ENCODE measurements around the gene DIAPH2.
A peak's percentile ranks its signal among the peaks of the same experiment; 100 is the strongest.

DIAPH2 gene

GRCh38 chrX:97294041-97294440 is 609.4 kb downstream of the DIAPH2 start:
- no peak for DNase-seq (ENCODE audit: extremely low spot score)
- POLR2A ChIA-PET = no interaction called here
- CTCF ChIA-PET = no interaction called here
- TF ChIP-seq, protein P1, sequence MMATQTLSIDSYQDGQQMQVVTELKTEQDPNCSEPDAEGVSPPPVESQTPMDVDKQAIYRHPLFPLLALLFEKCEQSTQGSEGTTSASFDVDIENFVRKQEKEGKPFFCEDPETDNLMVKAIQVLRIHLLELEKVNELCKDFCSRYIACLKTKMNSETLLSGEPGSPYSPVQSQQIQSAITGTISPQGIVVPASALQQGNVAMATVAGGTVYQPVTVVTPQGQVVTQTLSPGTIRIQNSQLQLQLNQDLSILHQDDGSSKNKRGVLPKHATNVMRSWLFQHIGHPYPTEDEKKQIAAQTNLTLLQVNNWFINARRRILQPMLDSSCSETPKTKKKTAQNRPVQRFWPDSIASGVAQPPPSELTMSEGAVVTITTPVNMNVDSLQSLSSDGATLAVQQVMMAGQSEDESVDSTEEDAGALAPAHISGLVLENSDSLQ (IDR thresholded peaks at IDR 0.05) = peak; percentile 90
- TF ChIP-seq CTBP1 (IDR thresholded peaks at IDR 0.05; ENCODE audit: borderline replicate concordance) (peak; percentile 27; the same call in 1 of the 2 replicates), TARDBP (IDR thresholded peaks at IDR 0.05) (no peak), LEF1 (IDR thresholded peaks at IDR 0.05; ENCODE audit: borderline replicate concordance) (no peak), FOXA1 (IDR thresholded peaks at IDR 0.05) (no peak)

GRCh38 chrX:97295954-97296353 is 611.3 kb downstream of the DIAPH2 start:
- no peak for TF ChIP-seq HDGF (IDR thresholded peaks at IDR 0.05; ENCODE audit: borderline replicate concordance)
- CTCF ChIA-PET = interaction anchor here (0.6 kb wide), 1 partner anchor 928 kb away, joined by 3 read pairs; no protein-coding TSS in a partner anchor
- POLR2A ChIA-PET = no interaction called here
- DNase-seq (ENCODE audit: extremely low spot score) = no peak

GRCh38 chrX:97306771-97307470 is 622.3 kb downstream of the DIAPH2 start:
- CTCF ChIA-PET = interaction anchor here (0.6 kb wide), 1 partner anchor 20 kb away, joined by 5 read pairs; no protein-coding TSS in a partner anchor
- no peak for TF ChIP-seq L3MBTL2 (conservative IDR thresholded peaks at IDR 0.05)
- TF ChIP-seq, protein P1 (IDR thresholded peaks at IDR 0.05) = no peak
- no peak for TF ChIP-seq HDGF (IDR thresholded peaks at IDR 0.05; ENCODE audit: borderline replicate concordance)
- no peak for TF ChIP-seq BHLHE40 (IDR thresholded peaks at IDR 0.05; ENCODE audit: borderline replicate concordance)
- TF ChIP-seq FOXM1 (IDR thresholded peaks at IDR 0.05; ENCODE audit: borderline replicate concordance) = no peak
- TF ChIP-seq SUZ12 (IDR thresholded peaks at IDR 0.05) = no peak
- TF ChIP-seq LEF1 (IDR thresholded peaks at IDR 0.05; ENCODE audit: borderline replicate concordance) = no peak
- TF ChIP-seq SP1 (IDR thresholded peaks at IDR 0.05) = no peak
- TF ChIP-seq ZNF384 (IDR thresholded peaks at IDR 0.05) = no peak
- TF ChIP-seq NFRKB (IDR thresholded peaks at IDR 0.05) = no peak
- TF ChIP-seq ARNT (IDR thresholded peaks at IDR 0.05) = no peak
- no peak for TF ChIP-seq FOXK2 (IDR thresholded peaks at IDR 0.05)
- TF ChIP-seq CTBP1 (IDR thresholded peaks at IDR 0.05; ENCODE audit: borderline replicate concordance) = no peak
- no peak for DNase-seq (ENCODE audit: extremely low spot score)
- POLR2A ChIA-PET = no interaction called here

- TF ChIP-seq LEF1 (IDR thresholded peaks at IDR 0.05; ENCODE audit: borderline replicate concordance) (no peak), BHLHE40 (IDR thresholded peaks at IDR 0.05; ENCODE audit: borderline replicate concordance) (no peak), L3MBTL2 (conservative IDR thresholded peaks at IDR 0.05) (no peak), NFRKB (IDR thresholded peaks at IDR 0.05) (no peak), FOXK2 (IDR thresholded peaks at IDR 0.05) (no peak), SP1 (IDR thresholded peaks at IDR 0.05) (no peak), FOXA1 (IDR thresholded peaks at IDR 0.05) (no peak), HDGF (IDR thresholded peaks at IDR 0.05; ENCODE audit: borderline replicate concordance) (no peak), FOXM1 (IDR thresholded peaks at IDR 0.05; ENCODE audit: borderline replicate concordance) (no peak), ELF4 (IDR thresholded peaks at IDR 0.05) (no peak), ARNT (IDR thresholded peaks at IDR 0.05) (no peak)
- TF ChIP-seq, protein P1 (IDR thresholded peaks at IDR 0.05) = no peak
- ChIA-PET CTCF (interaction anchor here (0.8 kb wide), 1 partner anchor 537 kb away, joined by 8 read pairs; no protein-coding TSS in a partner anchor), POLR2A (no interaction called here)
- DNase-seq (ENCODE audit: extremely low spot score) = no peak
Measured at GRCh38 chrX:97308171-97308570, 623.5 kb downstream of the DIAPH2 start.

GRCh38 chrX:97309487-97310116 is 625.0 kb downstream of the DIAPH2 start:
- ChIA-PET POLR2A (no interaction called here), CTCF (no interaction called here)
- DNase-seq (ENCODE audit: extremely low spot score) = no peak
- TF ChIP-seq, protein P1 (IDR thresholded peaks at IDR 0.05) = no peak
- TF ChIP-seq BHLHE40 (IDR thresholded peaks at IDR 0.05; ENCODE audit: borderline replicate concordance) (no peak), SUZ12 (IDR thresholded peaks at IDR 0.05) (no peak), ELF4 (IDR thresholded peaks at IDR 0.05) (no peak)

GRCh38 chrX:97310373-97310772 is 625.7 kb downstream of the DIAPH2 start:
- ChIA-PET POLR2A (no interaction called here), CTCF (no interaction called here)
- TF ChIP-seq CTBP1 (IDR thresholded peaks at IDR 0.05; ENCODE audit: borderline replicate concordance) (no peak), ZNF384 (IDR thresholded peaks at IDR 0.05) (no peak), HDGF (IDR thresholded peaks at IDR 0.05; ENCODE audit: borderline replicate concordance) (no peak), FOXM1 (IDR thresholded peaks at IDR 0.05; ENCODE audit: borderline replicate concordance) (no peak), ARNT (IDR thresholded peaks at IDR 0.05) (no peak), LEF1 (IDR thresholded peaks at IDR 0.05; ENCODE audit: borderline replicate concordance) (no peak), ELF4 (IDR thresholded peaks at IDR 0.05) (no peak), BHLHE40 (IDR thresholded peaks at IDR 0.05; ENCODE audit: borderline replicate concordance) (no peak), NFRKB (IDR thresholded peaks at IDR 0.05) (no peak), FOXK2 (IDR thresholded peaks at IDR 0.05) (no peak)
- DNase-seq (ENCODE audit: extremely low spot score) = no peak
